ENCODE measurements around the gene KIF23.

KIF23 gene

DNA sequence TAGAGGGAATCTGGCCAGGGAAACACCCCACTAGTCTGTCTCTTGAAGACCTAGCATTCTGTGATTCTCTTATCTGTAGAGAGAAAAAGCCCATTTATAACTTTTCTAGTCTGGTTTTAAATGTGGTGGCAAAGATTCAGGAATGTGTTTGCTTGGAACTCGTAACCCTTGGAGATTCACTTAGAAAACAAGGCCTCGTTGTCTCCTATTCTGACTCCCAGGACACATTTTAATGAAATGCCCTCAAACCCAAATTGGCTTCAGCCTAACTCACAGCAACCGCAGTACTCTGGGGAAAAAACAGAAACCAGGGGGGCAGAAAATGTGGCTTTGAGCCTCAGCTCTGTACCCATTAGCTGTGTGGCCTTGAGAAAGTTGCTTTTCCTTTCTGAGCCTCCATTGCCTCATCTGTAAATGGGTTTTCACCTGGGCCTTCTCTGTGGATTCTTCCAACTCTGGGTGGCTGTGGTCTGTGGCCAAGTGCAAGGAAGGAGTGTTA, 75.0 kb downstream of the KIF23 start:
- H2AFZ ChIP-seq (ENCODE audit: low read length), result no peak overlapping the region
- H3K36me3 ChIP-seq (replicated peaks in 1 of 2; ENCODE audit: control insufficient read depth in 2 of 2, insufficient read depth in 2 of 2, low read length in 2 of 2), result no peaks in the 10 kb centered on the region
- H3K18ac ChIP-seq (ENCODE audit: low read length), result no peak overlapping the region
- WGBS, 2 donors (ENCODE audit: extremely low coverage in 2 of 2, insufficient read length in 2 of 2, insufficient replicate concordance in 1 of 2), result no CpG with 5 or more reads among the region's 3 CpGs
- peaks cover 0 to 5% of the 10 kb centered on the region in 2 donors for H3K9me3 ChIP-seq (replicated peaks in 1 of 2; ENCODE audit: control insufficient read depth in 2 of 2, insufficient read depth in 1 of 2, low read depth in 1 of 2, low read length in 2 of 2)
- H3K27ac ChIP-seq (replicated peaks; ENCODE audit: low read length), result no peak overlapping the region
- H2BK12ac ChIP-seq (ENCODE audit: low read length), result no peak overlapping the region
- H3K4me3 ChIP-seq (ENCODE audit: low read length in 2 of 2), result no peak overlapping the region
- H2BK15ac ChIP-seq (ENCODE audit: low read length), result no peak overlapping the region
- no peak overlapping the region for H3K4me2 ChIP-seq (ENCODE audit: insufficient read depth, low read length, poor library complexity, severe bottlenecking)
- H3K4ac ChIP-seq (ENCODE audit: low read length), result no peak overlapping the region
- H3K27me3 ChIP-seq (ENCODE audit: control insufficient read depth in 3 of 3, insufficient read depth in 3 of 3, low read depth in 1 of 3, low read length in 3 of 3), result no peaks in the 10 kb centered on the region
- no peak overlapping the region for H4K91ac ChIP-seq (ENCODE audit: low read depth, low read length, poor library complexity)
- H3K14ac ChIP-seq (ENCODE audit: low read length), result no peak overlapping the region
- H2AK5ac ChIP-seq (ENCODE audit: low read depth, low read length), result no peak overlapping the region
- H3K79me1 ChIP-seq (ENCODE audit: low read depth, low read length), result no peaks in the 10 kb centered on the region
- no peak overlapping the region for H2BK5ac ChIP-seq (ENCODE audit: low read length)
- H3K4me1 ChIP-seq (ENCODE audit: control insufficient read depth in 2 of 2, insufficient read depth in 1 of 2, low read depth in 1 of 2, low read length in 2 of 2), result no peaks in the 10 kb centered on the region
- H2BK120ac ChIP-seq (ENCODE audit: low read depth, low read length), result no peak overlapping the region
- no peak overlapping the region for H3K9ac ChIP-seq (ENCODE audit: low read depth, low read length, poor library complexity)
- no peak for DNase-seq (ENCODE audit: low spot score)
- no peak overlapping the region for H4K8ac ChIP-seq (ENCODE audit: low read depth, low read length)
- no peak overlapping the region for H3K23ac ChIP-seq (ENCODE audit: low read depth, low read length, poor library complexity)

DNA sequence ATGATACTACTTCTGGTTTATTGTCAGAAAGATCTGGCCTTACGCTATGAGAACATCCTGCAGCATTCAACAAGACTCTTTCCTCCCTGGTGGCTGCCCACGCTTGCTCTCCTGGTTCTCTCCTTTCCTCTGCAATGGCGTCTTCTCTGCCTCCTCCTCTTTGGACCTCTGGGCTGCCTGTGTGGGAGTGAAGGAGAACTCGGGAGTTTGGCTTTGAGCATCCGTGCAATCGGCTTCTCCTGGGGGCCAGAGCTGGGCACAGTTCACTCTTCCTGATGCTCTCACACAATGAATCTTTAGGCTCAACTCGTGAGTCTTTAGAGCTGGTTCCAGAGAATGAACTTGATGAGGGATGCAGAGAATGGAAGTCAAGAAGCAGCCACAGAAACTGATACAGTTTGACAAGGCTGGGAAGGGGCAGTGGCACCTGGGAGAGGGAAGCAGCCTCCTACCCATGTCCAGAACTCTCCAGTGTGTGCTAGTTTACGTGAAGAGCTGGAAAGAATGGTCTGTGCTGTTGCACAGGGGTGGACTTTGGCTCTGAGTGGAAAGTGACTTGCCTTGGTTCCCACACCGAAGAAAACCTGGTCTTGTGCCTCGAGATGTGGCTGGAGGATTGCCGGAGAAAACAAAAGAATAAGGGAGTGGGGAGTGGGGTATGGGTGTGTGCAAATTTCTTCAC, 76.3 kb downstream of the KIF23 start:
- Histone ChIP-seq H2BK5ac (ENCODE audit: low read length) (no peak overlapping the region), H3K79me1 (ENCODE audit: low read depth, low read length) (no peaks in the 10 kb centered on the region), H3K4me3 (ENCODE audit: low read length in 2 of 2) (no peak overlapping the region), H3K4me1 (ENCODE audit: control insufficient read depth in 2 of 2, insufficient read depth in 1 of 2, low read depth in 1 of 2, low read length in 2 of 2) (no peaks in the 10 kb centered on the region), H4K91ac (ENCODE audit: low read depth, low read length, poor library complexity) (no peak overlapping the region), H3K9ac (ENCODE audit: low read depth, low read length, poor library complexity) (no peak overlapping the region), H4K8ac (ENCODE audit: low read depth, low read length) (no peak overlapping the region), H2AFZ (ENCODE audit: low read length) (no peak overlapping the region), H3K4me2 (ENCODE audit: insufficient read depth, low read length, poor library complexity, severe bottlenecking) (no peak overlapping the region), H3K14ac (ENCODE audit: low read length) (no peak overlapping the region), H2AK5ac (ENCODE audit: low read depth, low read length) (no peak overlapping the region), H3K23ac (ENCODE audit: low read depth, low read length, poor library complexity) (no peak overlapping the region), H3K9me3 (replicated peaks in 1 of 2; ENCODE audit: control insufficient read depth in 2 of 2, insufficient read depth in 1 of 2, low read depth in 1 of 2, low read length in 2 of 2) (peaks cover 0 to 2% of the 10 kb centered on the region in 2 donors), H3K27me3 (ENCODE audit: control insufficient read depth in 3 of 3, insufficient read depth in 3 of 3, low read depth in 1 of 3, low read length in 3 of 3) (no peaks in the 10 kb centered on the region), H2BK120ac (ENCODE audit: low read depth, low read length) (no peak overlapping the region), H3K27ac (replicated peaks; ENCODE audit: low read length) (no peak overlapping the region), H2BK12ac (ENCODE audit: low read length) (no peak overlapping the region), H3K36me3 (replicated peaks in 1 of 2; ENCODE audit: control insufficient read depth in 2 of 2, insufficient read depth in 2 of 2, low read length in 2 of 2) (no peaks in the 10 kb centered on the region), H2BK15ac (ENCODE audit: low read length) (no peak overlapping the region), H3K4ac (ENCODE audit: low read length) (no peak overlapping the region), H3K18ac (ENCODE audit: low read length) (no peak overlapping the region)
- no peak for DNase-seq (ENCODE audit: low spot score)
- no CpG with 5 or more reads among the region's 11 CpGs for WGBS, 2 donors (ENCODE audit: extremely low coverage in 2 of 2, insufficient read length in 2 of 2, insufficient replicate concordance in 1 of 2)

DNA sequence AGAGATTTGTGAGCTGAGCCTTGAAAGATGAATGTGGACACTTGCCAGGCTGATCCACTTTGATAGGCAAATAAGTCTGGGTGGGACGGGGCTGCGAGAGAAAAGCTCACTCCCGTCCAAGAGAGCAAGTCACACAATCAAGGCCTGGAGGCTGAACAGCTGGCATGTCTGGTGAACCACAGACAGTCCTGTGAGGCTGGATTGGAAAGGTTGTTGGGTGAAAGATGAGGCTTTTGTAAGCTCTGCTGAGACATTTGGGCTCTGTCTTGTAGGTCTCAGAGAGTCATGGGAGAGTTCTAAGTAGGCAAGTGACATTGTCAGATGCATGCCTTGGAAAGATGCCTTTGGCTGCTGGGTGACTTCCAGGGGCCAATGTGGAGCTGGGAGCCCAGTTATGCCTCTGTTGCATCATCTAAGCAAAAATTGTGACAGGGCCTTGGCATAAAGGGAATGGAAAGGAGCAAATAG, 76.9 kb downstream of the KIF23 start:
- Histone ChIP-seq H2BK120ac (ENCODE audit: low read depth, low read length) (no peak overlapping the region), H3K4me2 (ENCODE audit: insufficient read depth, low read length, poor library complexity, severe bottlenecking) (no peak overlapping the region), H3K9ac (ENCODE audit: low read depth, low read length, poor library complexity) (no peak overlapping the region), H3K4ac (ENCODE audit: low read length) (no peak overlapping the region), H3K4me3 (ENCODE audit: low read length in 2 of 2) (no peak overlapping the region), H4K8ac (ENCODE audit: low read depth, low read length) (no peak overlapping the region), H3K27me3 (ENCODE audit: control insufficient read depth in 3 of 3, insufficient read depth in 3 of 3, low read depth in 1 of 3, low read length in 3 of 3) (no peaks in the 10 kb centered on the region), H2AFZ (ENCODE audit: low read length) (no peak overlapping the region), H3K9me3 (replicated peaks in 1 of 2; ENCODE audit: control insufficient read depth in 2 of 2, insufficient read depth in 1 of 2, low read depth in 1 of 2, low read length in 2 of 2) (no peaks in the 10 kb centered on the region), H2BK15ac (ENCODE audit: low read length) (no peak overlapping the region), H3K27ac (replicated peaks; ENCODE audit: low read length) (no peak overlapping the region), H3K14ac (ENCODE audit: low read length) (no peak overlapping the region), H2AK5ac (ENCODE audit: low read depth, low read length) (no peak overlapping the region), H3K36me3 (replicated peaks in 1 of 2; ENCODE audit: control insufficient read depth in 2 of 2, insufficient read depth in 2 of 2, low read length in 2 of 2) (no peaks in the 10 kb centered on the region), H3K4me1 (ENCODE audit: control insufficient read depth in 2 of 2, insufficient read depth in 1 of 2, low read depth in 1 of 2, low read length in 2 of 2) (no peaks in the 10 kb centered on the region), H3K18ac (ENCODE audit: low read length) (no peak overlapping the region), H2BK12ac (ENCODE audit: low read length) (no peak overlapping the region), H2BK5ac (ENCODE audit: low read length) (no peak overlapping the region), H4K91ac (ENCODE audit: low read depth, low read length, poor library complexity) (no peak overlapping the region), H3K79me1 (ENCODE audit: low read depth, low read length) (no peaks in the 10 kb centered on the region), H3K23ac (ENCODE audit: low read depth, low read length, poor library complexity) (no peak overlapping the region)
- DNase-seq (ENCODE audit: low spot score), result no peak
- no CpG with 5 or more reads among the region's 3 CpGs for WGBS, 2 donors (ENCODE audit: extremely low coverage in 2 of 2, insufficient read length in 2 of 2, insufficient replicate concordance in 1 of 2)

DNA sequence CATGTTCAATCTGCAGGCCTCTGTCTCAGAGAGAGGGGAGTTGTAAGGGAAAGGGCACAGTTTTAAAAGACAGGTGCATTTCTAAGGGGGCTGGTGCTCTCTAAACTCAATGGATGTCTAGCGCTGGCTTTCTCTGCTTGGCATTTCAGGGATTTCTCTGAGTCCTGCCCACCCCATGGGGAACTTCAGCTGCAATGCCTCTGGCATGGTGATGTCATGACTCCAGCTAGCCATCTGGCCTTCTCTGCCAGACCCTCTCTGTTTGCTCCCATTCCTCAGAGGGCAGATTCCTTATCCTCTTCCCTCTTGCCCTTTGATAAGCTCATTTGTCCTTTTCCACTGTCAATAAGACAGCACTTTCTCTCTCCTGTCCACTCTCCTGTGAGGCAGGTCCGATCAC, 79.3 kb downstream of the KIF23 start:
- no peak overlapping the region for H4K91ac ChIP-seq (ENCODE audit: low read depth, low read length, poor library complexity)
- peaks cover 0 to 4% (median 0%) of the 10 kb centered on the region in 3 experiments for H3K27me3 ChIP-seq (ENCODE audit: control insufficient read depth in 3 of 3, insufficient read depth in 3 of 3, low read depth in 1 of 3, low read length in 3 of 3)
- H3K18ac ChIP-seq (ENCODE audit: low read length), result no peak overlapping the region
- no peak overlapping the region for H3K14ac ChIP-seq (ENCODE audit: low read length)
- no peak overlapping the region for H2BK5ac ChIP-seq (ENCODE audit: low read length)
- H2BK15ac ChIP-seq (ENCODE audit: low read length), result no peak overlapping the region
- no peak overlapping the region for H3K4me3 ChIP-seq (ENCODE audit: low read length in 2 of 2)
- WGBS, 2 donors (ENCODE audit: extremely low coverage in 2 of 2, insufficient read length in 2 of 2, insufficient replicate concordance in 1 of 2), result no CpG with 5 or more reads among the region's 2 CpGs
- no peak overlapping the region for H3K4ac ChIP-seq (ENCODE audit: low read length)
- H2BK120ac ChIP-seq (ENCODE audit: low read depth, low read length), result no peak overlapping the region
- no peak overlapping the region for H3K9ac ChIP-seq (ENCODE audit: low read depth, low read length, poor library complexity)
- no peak overlapping the region for H3K27ac ChIP-seq (replicated peaks; ENCODE audit: low read length)
- H3K9me3 ChIP-seq (replicated peaks in 1 of 2; ENCODE audit: control insufficient read depth in 2 of 2, insufficient read depth in 1 of 2, low read depth in 1 of 2, low read length in 2 of 2), result no peaks in the 10 kb centered on the region
- no peaks in the 10 kb centered on the region for H3K79me1 ChIP-seq (ENCODE audit: low read depth, low read length)
- H2BK12ac ChIP-seq (ENCODE audit: low read length), result no peak overlapping the region
- H3K23ac ChIP-seq (ENCODE audit: low read depth, low read length, poor library complexity), result no peak overlapping the region
- H3K36me3 ChIP-seq (replicated peaks in 1 of 2; ENCODE audit: control insufficient read depth in 2 of 2, insufficient read depth in 2 of 2, low read length in 2 of 2), result no peaks in the 10 kb centered on the region
- no peak overlapping the region for H4K8ac ChIP-seq (ENCODE audit: low read depth, low read length)
- H3K4me1 ChIP-seq (ENCODE audit: control insufficient read depth in 2 of 2, insufficient read depth in 1 of 2, low read depth in 1 of 2, low read length in 2 of 2), result peaks cover 0 to 8% of the 10 kb centered on the region in 2 donors
- H3K4me2 ChIP-seq (ENCODE audit: insufficient read depth, low read length, poor library complexity, severe bottlenecking), result no peak overlapping the region
- H2AK5ac ChIP-seq (ENCODE audit: low read depth, low read length), result no peak overlapping the region
- DNase-seq (ENCODE audit: low spot score), result no peak
- H2AFZ ChIP-seq (ENCODE audit: low read length), result no peak overlapping the region

Data from neuronal stem cell (in vitro differentiated cells).